B cell (primary cell): ENCODE data around the gene PPIP5K2. TPM values are rescaled to one million over a fixed set of nuclear protein-coding genes. Genes with fewer than 3 reads are reported as not detected.

Experiments used
- ATAC-seq: fragments of 200-7000 bp; cut with Tn5 transposase; one replicate; pipeline ENCODE4 v1.10.0; 2021; ENCODE audit warnings: low read depth, mild to moderate bottlenecking, moderate number of reproducible peaks, moderate library complexity
- CTCF ChIA-PET: fragments of 350-600 bp; sonication (Branson Sonifier 250); formaldehyde crosslinking; loops from one replicate; lab custom pipeline; 2021; ENCODE audit warnings: antibody characterized with exemption, inconsistent platforms; lab: Charles Lee
- POLR2A ChIA-PET: fragments of 350-600 bp; sonication (Branson Sonifier 250); formaldehyde crosslinking; loops from one replicate; lab custom pipeline; 2021; ENCODE audit warnings: antibody characterized with exemption; lab: Charles Lee
- DNase-seq: peaks from one replicate; pipeline ENCODE4 v3.0.0; 2013
- H2AFZ ChIP-seq: 2 replicates; pipeline ENCODE4 v1.6.1; 2012; ENCODE audit warnings: mild to moderate bottlenecking, low read depth, low read length; ENCODE audit not compliant: insufficient read depth, poor library complexity, severe bottlenecking
- H3K27ac ChIP-seq, 2 donors: 1 replicate in 1 of 2; 2 replicates in 1 of 2; pipeline ENCODE4 v1.5.1; 2012 to 2013; ENCODE audit warnings: low read length in 2 of 2, mild to moderate bottlenecking in 2 of 2, moderate library complexity in 1 of 2
- H3K27me3 ChIP-seq, 4 experiments: fragments of 200-600 bp in 1 of 4; sonication (generic) in 1 of 4; replicated peaks in 1 of 4; 1 replicate in 2 of 4; 2 replicates in 2 of 4; pipeline versions ENCODE4 v1.6.1 to v1.7.0; 2013 to 2016; ENCODE audit warnings: low read length in 3 of 4, mild to moderate bottlenecking in 2 of 4, mixed read lengths in 1 of 4, moderate library complexity in 1 of 4; ENCODE audit not compliant: insufficient read depth in 4 of 4, control insufficient read depth in 3 of 4; ENCODE audit errors: control extremely low read depth in 1 of 4
- H3K36me3 ChIP-seq, 2 experiments: replicated peaks in 1 of 2; 1 replicate in 1 of 2; 2 replicates in 1 of 2; pipeline versions ENCODE4 v1.6.1 to v1.7.1; 2013; ENCODE audit warnings: low read length in 1 of 2; ENCODE audit not compliant: insufficient read depth in 2 of 2, control insufficient read depth in 1 of 2; ENCODE audit errors: control extremely low read depth in 1 of 2, extremely low read depth in 1 of 2
- H3K4me1 ChIP-seq, 2 donors: fragments of 200-600 bp in 1 of 2; sonication (generic) in 1 of 2; 1 replicate in 1 of 2; 2 replicates in 1 of 2; pipeline versions ENCODE4 v1.5.1 to v1.6.1; 2013 to 2017; ENCODE audit warnings: low read length in 2 of 2; ENCODE audit not compliant: control insufficient read depth in 2 of 2, insufficient read depth in 2 of 2
- H3K4me2 ChIP-seq: replicated peaks from 2 replicates; pipeline ENCODE3; 2012; ENCODE audit warnings: mild to moderate bottlenecking, low read depth, low read length; ENCODE audit not compliant: poor library complexity, severe bottlenecking
- H3K4me3 ChIP-seq, 5 experiments: fragments of 200-600 bp in 1 of 5; sonication (generic) in 1 of 5; 1 replicate in 3 of 5; 2 replicates in 2 of 5; pipeline versions ENCODE4 v1.5.1 to v1.7.0; 2011 to 2016; ENCODE audit warnings: low read length in 4 of 5, mild to moderate bottlenecking in 4 of 5, low read depth in 2 of 5, control low read depth in 1 of 5, moderate library complexity in 1 of 5; ENCODE audit not compliant: insufficient read depth in 1 of 5; ENCODE audit errors: control extremely low read depth in 1 of 5, extremely low read depth in 1 of 5
- H3K79me2 ChIP-seq: fragments of 200-600 bp; sonication (generic); one replicate; pipeline ENCODE4 v1.6.0; 2016; ENCODE audit warnings: low read length; ENCODE audit not compliant: control insufficient read depth, insufficient read depth
- H3K9ac ChIP-seq: fragments of 200-600 bp; sonication (generic); 2 replicates; pipeline ENCODE4 v1.6.1; 2017; ENCODE audit warnings: mild to moderate bottlenecking, low read length, moderate library complexity
- H3K9me3 ChIP-seq, 3 donors: one replicate each; pipeline versions ENCODE4 v1.6.1 to v1.7.1; 2013; ENCODE audit warnings: low read length in 2 of 3; ENCODE audit not compliant: control insufficient read depth in 2 of 3, insufficient read depth in 1 of 3; ENCODE audit errors: control extremely low read depth in 1 of 3
- H4K20me1 ChIP-seq: 2 replicates; pipeline ENCODE4 v1.6.0; 2012; ENCODE audit warnings: mild to moderate bottlenecking, low read length; ENCODE audit not compliant: insufficient read depth, control insufficient read depth, poor library complexity, severe bottlenecking
- H3K27ac Mint-ChIP-seq: one replicate; pipeline ENCODE4 v1.8.0; 2021; ENCODE audit warnings: mixed read lengths
- H3K27me3 Mint-ChIP-seq: one replicate; pipeline ENCODE4 v1.8.0; 2021; ENCODE audit warnings: mixed read lengths
- H3K4me1 Mint-ChIP-seq: one replicate; pipeline ENCODE4 v1.8.0; 2021; ENCODE audit warnings: mixed read lengths
- H3K4me3 Mint-ChIP-seq: one replicate; pipeline ENCODE4 v1.8.0; 2021; ENCODE audit warnings: mixed read lengths
- H3K9me3 Mint-ChIP-seq: one replicate; pipeline ENCODE4 v1.8.0; 2022; ENCODE audit warnings: mixed read lengths; ENCODE audit not compliant: insufficient read depth
- EZH2 ChIP-seq: IDR thresholded peaks from 2 replicates; pipeline ENCODE4 v1.6.1; 2012; ENCODE audit warnings: borderline replicate concordance, low read depth, mild to moderate bottlenecking, moderate library complexity, low read length; ENCODE audit not compliant: insufficient read depth, poor library complexity, severe bottlenecking
- WGBS: methylation state at CpG from one replicate; pipeline ENCODE4 v1.1.5; 2013; ENCODE audit warnings: missing lambda C conversion rate; ENCODE audit not compliant: insufficient coverage; 5-methylcytosine and 5-hydroxymethylcytosine counted together
- intact Hi-C: fragments of 100-400 bp; cut with micrococcal nuclease; formaldehyde crosslinking; loops from one replicate; pipeline ENCODE4 v1.10.0; 2022
- polyA plus RNA-seq: library from polyadenylated mRNA; depleted of rRNA; stranded (reverse); fragments of >200 nt; gene quantifications from 2 replicates; pipeline ENCODE4 v1.2.3, GENCODE V29; 2012
- total RNA-seq, 2 donors: library from RNA; stranded (reverse); fragments of 120-200 nt in 1 of 2; gene quantifications; 1 replicate in 1 of 2; 2 replicates in 1 of 2; pipeline versions ENCODE4 v1.2.3 to v1.2.4, GENCODE V29; 2013 to 2022
- TF ChIP-seq, protein P1 (sequence below): fragments of 200-600 bp; IDR thresholded peaks from one replicate; pipeline ENCODE4 v1.8.0; 2022; ENCODE audit warnings: antibody characterized with exemption, mild to moderate bottlenecking

Gene PPIP5K2
- total and polyA plus RNA-seq, 2 donors (not counting 1 experiment from before 2014, with no cell fraction given), result 14.5 to 80.5 TPM

DNA sequence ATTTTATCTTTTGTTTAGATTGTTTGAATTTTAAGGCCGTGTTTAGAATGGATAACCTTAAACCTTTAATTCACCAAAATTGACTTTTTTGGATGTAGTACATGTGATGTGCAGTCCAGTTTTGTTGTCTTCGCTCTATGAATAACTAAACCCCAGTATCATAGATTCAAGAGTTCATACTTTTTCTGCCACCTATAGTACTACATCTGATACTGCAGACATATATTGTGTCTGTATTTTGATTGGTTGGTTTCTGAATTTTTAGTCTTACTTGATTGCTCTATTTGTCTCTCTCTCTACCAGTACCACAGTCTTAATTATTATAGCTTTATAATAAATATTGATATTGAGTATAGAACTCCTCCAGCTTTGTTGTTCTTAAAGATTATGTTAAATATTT, 58.1 kb downstream of the PPIP5K2 start:
- Histone ChIP-seq H3K79me2 (no peaks in the 10 kb centered on the region), H3K36me3 (peaks cover 14 to 36% of the 10 kb centered on the region in 2 experiments), H3K4me1 (no peaks in the 10 kb centered on the region), H3K27ac (no peak overlapping the region), H3K4me2 (no peak overlapping the region), H3K4me3 (no peak overlapping the region), H2AFZ (no peak overlapping the region), H3K9me3 (no peaks in the 10 kb centered on the region), H4K20me1 (no peaks in the 10 kb centered on the region), H3K9ac (no peak overlapping the region), H3K27me3 (no peaks in the 10 kb centered on the region)
- WGBS, result no CpG with 5 or more reads among the region's 2 CpGs
- H3K9me3 Mint-ChIP-seq, result no peaks in the 10 kb centered on the region
- H3K4me3 Mint-ChIP-seq, result no peak overlapping the region
- intact Hi-C loops, result no loop called here
- no peaks in the 10 kb centered on the region for H3K4me1 Mint-ChIP-seq
- no peak for DNase-seq
- no peaks in the 10 kb centered on the region for H3K27me3 Mint-ChIP-seq
- CTCF ChIA-PET, result no interaction called here
- TF ChIP-seq, protein P1, sequence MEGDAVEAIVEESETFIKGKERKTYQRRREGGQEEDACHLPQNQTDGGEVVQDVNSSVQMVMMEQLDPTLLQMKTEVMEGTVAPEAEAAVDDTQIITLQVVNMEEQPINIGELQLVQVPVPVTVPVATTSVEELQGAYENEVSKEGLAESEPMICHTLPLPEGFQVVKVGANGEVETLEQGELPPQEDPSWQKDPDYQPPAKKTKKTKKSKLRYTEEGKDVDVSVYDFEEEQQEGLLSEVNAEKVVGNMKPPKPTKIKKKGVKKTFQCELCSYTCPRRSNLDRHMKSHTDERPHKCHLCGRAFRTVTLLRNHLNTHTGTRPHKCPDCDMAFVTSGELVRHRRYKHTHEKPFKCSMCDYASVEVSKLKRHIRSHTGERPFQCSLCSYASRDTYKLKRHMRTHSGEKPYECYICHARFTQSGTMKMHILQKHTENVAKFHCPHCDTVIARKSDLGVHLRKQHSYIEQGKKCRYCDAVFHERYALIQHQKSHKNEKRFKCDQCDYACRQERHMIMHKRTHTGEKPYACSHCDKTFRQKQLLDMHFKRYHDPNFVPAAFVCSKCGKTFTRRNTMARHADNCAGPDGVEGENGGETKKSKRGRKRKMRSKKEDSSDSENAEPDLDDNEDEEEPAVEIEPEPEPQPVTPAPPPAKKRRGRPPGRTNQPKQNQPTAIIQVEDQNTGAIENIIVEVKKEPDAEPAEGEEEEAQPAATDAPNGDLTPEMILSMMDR, result no peak
- TF ChIP-seq EZH2, result no peak
- H3K27ac Mint-ChIP-seq, result no peak overlapping the region
- POLR2A ChIA-PET, result no interaction called here
- ATAC-seq, result no peak

DNA sequence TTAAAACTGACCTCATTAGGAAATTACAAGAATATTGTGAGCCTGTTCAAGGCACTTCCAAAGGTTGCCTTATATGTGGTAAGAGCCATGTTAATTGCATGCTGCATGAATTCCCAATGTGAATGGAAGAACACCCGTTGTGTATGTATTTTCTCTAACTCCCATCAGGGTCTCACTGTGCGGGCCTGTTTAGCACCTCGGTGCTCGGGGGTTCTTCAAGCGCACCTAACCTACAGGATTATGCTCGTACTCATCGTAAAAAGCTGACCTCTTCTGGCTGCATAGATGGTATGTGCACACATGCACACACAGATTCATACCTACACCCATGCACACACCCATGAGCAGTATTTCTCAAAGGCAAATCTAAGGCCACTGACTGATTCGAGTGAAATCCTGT, 66.1 kb downstream of the PPIP5K2 start:
- no peak overlapping the region for H3K27ac ChIP-seq
- H3K4me3 ChIP-seq, result no peak overlapping the region
- H3K36me3 ChIP-seq, result peaks cover 9 to 35% of the 10 kb centered on the region in 2 experiments
- no peak overlapping the region for H2AFZ ChIP-seq
- ChIA-PET POLR2A (no interaction called here), CTCF (no interaction called here)
- no peak overlapping the region for H3K4me2 ChIP-seq
- no peak for DNase-seq
- no peaks in the 10 kb centered on the region for H3K4me1 ChIP-seq
- ATAC-seq, result no peak
- H3K4me1 Mint-ChIP-seq, result no peaks in the 10 kb centered on the region
- H3K27me3 ChIP-seq, result no peaks in the 10 kb centered on the region
- WGBS, result 97% methylated on average over 5 of the region's 8 CpGs
- H3K9me3 Mint-ChIP-seq, result no peaks in the 10 kb centered on the region
- H4K20me1 ChIP-seq, result no peaks in the 10 kb centered on the region
- no peaks in the 10 kb centered on the region for H3K9me3 ChIP-seq
- H3K27ac Mint-ChIP-seq, result no peak overlapping the region
- H3K27me3 Mint-ChIP-seq, result no peaks in the 10 kb centered on the region
- no peak overlapping the region for H3K4me3 Mint-ChIP-seq
- intact Hi-C loops, result no loop called here
- no peaks in the 10 kb centered on the region for H3K79me2 ChIP-seq
- TF ChIP-seq, protein P1, result no peak
- no peak for TF ChIP-seq EZH2
- no peak overlapping the region for H3K9ac ChIP-seq
